EL (cell line): ENCODE data around the gene JARID2.
A peak's percentile ranks its signal among the peaks of the same experiment; 100 is the strongest.

Experiments used
- DNase-seq: peaks from one replicate; pipeline ENCODE4 v3.0.0-alpha.2; 2016

Gene JARID2

DNA sequence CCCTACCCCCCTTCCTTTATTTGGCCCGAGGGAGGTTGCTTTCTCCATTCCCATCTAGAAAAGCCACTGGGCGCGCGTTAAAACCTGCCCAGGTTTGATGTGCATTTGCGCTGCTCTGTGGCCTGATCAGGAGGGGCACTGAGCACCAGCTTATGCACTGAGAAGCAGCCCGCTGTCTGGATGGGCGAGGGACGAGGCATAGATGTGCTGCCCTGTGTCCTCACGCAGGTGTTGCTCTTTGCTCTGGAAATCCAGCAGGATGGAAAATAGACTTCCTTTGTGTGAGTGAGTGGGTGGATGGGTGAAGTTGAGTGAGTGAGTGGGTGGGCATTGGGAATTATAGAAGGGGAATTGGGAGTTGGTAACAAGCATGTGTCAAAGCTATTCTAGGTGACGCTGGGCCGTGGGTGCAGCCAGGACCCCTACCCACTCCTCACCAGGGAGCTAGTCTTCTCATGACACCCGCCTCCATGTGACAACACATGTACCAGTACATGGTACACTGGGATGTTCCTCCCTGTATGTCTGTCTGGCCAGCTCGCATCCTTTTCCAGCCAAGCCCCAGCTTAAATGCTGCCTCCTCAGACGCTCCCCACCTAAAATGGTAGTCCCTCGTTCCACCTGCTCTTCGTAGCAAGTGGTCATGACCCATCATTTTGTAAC is 254.3 kb downstream of the JARID2 start:
- DNase-seq, result no peak

GRCh38 chr6:15500901-15501825 is 255.3 kb downstream of the JARID2 start:
- DNase-seq, result no peak

DNA sequence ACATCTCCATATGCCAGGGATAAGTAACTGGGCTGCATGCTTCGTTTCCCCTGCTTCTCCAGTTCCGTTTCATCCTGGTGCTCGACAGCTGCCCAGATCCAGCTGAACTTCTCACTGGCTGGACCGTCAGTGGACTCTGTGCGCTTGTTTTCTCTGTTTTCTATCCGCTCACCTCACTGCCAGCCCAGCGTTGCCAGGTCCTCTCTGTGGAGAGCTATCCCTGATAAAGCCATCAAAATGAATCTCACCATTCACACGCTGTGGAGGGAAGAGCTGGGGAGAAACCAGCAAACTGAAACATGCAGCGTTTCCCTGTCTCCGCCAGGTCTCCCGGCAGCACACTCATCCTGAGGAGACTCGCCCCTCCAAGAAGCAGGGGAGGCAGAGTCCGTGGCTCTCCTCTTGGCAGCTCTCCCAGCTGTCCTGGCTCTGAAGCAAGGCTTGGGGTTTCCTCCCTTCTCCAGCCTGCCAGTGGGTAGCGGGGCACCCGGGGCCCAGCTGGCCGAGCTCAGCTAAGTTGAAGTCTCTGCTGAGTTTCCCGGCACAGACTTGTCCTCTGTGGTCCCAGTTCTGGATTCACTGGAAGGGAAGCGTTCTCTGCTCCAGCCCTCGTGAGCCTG is 256.1 kb downstream of the JARID2 start:
- peak; percentile 43 for DNase-seq

DNA sequence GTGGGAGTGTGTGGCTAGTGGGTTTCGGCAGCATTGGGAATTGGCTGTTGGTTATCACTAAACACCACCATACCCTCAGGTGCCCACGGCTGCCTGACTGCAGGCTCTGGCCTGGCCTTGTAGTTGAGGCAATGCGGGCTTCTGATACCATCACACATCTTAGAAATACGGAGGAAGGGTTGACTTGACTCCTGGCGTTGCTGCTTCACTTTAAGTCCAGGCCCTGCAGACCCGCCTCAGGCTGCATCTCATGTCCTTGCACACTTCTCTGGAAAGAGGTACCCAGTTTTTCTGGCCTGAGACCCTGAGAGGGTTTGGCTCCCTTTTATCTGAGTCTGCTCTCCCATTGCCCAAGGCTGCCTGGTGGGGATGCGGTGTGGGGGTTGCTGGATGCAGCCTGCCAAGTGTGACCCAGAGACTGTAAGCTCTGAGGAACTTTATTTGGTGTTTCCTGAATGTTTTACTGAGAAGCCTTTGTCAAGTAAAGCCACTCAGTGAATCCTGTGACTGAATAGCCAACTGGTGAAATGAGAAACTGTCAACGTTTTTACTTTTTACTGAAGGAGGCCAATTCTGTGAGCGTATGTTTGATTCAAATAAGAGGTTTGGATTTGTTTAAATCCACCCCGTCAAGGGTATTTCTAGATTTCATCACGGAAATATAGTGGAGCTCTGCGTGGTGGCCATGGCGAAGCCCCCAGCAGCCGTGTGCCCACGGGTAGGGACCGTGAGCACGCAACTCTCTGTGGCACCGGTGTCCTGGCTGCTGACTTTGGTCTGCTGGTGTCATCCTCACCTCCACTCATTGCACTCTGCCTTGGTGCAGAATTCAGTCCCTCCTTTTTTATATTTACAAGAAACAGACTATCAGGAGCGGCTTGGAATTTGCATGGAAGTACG is 256.8 kb downstream of the JARID2 start:
- no peak for DNase-seq

DNA sequence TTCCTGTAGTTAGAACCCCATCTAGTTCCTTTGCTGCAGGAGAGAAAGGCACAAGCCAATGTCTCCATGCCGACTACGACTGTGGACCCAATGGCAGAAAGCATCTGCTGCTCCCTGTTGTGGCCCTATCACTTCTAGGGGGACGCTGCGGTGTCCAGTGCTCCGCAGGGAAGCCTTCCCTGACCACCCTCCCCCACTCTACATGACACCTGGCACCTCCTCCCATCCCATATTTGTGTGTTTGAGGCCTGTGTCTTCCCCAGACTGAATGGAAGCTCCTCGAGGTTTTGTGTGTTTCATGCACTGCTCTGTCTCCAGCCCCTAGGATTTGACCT is 257.4 kb downstream of the JARID2 start:
- DNase-seq, result no peak

DNA sequence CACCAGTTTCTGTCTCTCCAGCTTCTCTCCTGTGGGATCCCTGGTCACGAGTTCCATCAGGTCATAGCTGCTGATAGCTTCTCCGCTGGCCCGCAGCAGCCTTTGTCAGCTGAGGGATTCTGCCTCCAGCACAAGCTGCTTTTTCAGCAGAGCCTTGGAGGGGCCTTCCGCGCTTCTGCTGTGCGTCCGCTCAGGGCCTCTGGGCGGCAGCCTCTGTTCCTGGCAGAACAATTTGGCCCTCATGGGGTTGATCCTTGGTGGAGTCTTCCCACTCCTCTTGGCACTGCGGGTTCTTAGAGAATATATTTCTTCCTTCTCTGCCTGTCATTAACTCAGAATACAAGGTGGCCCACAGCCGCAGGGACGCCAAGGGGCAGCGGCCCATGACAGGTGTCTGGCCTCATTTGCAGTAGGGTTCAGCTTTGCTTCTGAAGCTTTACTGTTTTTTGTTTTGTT is 258.2 kb downstream of the JARID2 start:
- no peak for DNase-seq

GRCh38 chr6:15504581-15505350 is 258.9 kb downstream of the JARID2 start:
- DNase-seq, result peak; percentile 98

GRCh38 chr6:15505463-15505918 is 259.6 kb downstream of the JARID2 start:
- no peak for DNase-seq

GRCh38 chr6:15506066-15506465 is 260.2 kb downstream of the JARID2 start:
- DNase-seq, result no peak

DNA sequence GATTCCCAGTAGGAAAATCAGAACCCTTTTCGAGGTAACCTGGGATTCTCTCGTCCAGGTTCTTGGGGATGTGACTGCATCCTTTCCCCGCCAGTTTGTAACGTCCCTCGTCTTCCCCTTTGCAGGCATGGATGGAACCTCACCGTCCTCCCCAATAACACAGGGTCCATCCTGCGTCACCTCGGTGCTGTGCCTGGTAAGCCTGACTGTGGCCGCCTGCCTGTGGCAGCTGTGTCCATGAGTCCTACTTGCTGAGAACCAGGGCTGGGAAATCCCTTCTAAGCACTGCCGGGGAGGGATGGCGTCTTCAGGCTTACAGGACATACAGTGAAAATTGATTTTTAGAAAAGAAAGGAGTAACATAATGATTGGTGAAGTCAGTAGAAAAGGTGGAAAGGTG is 261.4 kb downstream of the JARID2 start:
- DNase-seq, result no peak

DNA sequence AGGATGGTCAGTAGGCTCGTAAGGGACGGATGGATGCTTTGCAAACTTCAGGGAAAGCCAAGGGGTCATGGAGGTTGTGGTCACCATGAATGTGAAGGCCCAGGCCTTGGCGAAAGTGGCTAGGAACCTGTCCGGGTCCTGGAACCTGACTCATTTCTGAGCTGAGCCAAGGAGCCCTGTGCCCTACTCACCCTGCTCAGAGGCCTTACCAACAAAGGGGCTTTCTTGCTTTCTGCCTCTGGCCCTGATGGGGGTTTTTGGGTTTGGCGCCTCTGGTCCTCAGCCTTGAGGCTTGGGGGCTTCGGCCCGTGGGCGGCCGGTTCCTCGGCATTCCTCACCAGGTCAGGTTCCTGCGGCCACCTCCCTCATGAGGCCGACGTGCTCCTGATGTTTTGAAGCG is 261.9 kb downstream of the JARID2 start:
- DNase-seq, result no peak

DNA sequence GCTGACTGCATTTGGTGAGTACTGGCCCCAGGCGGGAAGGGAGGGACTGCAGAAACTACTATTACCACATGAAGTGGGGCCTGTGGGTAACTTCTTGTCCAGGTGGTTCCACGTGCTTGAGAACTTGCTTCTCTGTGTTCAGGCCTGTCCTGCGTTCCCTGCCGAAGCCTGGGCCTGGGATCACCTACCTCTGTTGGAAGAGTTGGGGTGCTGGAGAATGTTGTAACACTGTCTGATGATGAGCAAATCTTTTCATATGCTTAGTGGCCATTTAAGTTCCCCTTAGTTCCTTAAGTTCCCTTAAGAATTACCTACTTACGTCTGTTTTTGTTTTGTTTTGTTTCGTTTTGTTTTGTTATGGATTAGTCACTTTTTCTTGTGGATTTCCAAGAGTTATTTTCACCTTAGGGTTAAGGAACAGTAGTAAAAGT is 262.6 kb downstream of the JARID2 start:
- DNase-seq, result no peak

DNA sequence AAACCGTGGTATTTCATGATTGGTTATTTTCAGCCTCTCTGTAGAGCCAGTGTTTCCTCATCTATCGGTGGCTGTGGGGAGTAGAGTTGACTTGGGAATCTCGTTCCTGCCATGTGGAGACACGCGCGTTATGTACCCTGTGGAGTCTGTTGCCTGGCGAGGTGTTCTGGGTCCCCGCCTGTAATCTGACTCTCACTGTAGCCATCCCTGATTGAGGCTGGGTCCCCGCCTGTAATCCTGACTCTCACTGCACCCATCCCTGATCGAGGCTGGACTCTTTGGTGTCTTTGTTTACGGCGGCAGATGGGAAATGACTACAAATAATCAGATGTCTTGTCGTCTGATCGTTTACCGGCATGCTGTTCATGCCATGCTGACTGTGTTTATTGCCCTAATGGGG is 263.1 kb downstream of the JARID2 start:
- DNase-seq, result no peak

GRCh38 chr6:15509335-15509933 is 263.6 kb downstream of the JARID2 start:
- no peak for DNase-seq

DNA sequence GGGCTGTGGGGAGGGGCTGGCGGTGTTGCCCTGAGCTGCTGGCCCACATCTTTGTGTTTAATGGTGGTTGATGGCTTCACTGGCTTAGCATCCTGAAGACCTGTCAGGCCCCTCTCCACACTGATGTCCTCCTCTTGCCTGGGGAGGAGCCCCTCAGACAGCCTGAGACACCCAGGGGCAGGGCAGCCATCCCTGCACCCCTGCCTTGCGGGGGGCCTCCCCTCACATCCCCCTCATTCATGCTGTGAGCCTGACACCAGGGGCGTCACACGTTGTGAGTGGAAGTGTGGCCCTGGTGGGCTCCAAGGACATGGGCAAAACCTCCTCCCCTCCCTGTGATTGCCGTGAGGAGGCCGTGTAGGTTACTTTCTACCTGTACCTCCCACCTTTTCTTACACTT is 264.3 kb downstream of the JARID2 start:
- DNase-seq, result no peak

GRCh38 chr6:15510536-15511247 is 264.8 kb downstream of the JARID2 start:
- DNase-seq, result no peak

- no peak for DNase-seq
These were observed 265.6 kb downstream of the JARID2 start for GRCh38 chr6:15511248-15512125.

DNA sequence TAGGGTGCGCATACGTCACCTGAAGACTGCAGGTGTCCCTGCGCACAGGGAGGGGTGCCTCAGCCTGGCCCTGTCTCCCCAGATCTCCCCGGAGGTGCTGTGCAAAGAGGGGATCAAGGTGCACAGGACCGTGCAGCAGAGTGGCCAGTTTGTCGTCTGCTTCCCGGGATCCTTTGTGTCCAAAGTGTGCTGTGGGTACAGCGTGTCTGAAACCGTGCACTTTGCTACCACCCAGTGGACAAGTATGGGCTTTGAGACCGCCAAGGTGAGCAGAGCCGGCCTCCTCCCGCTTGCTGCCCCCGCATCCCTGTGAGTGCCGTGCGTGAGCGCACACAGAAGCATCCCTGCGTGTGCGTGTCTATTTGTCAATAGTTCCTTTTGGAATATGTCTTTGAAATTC is 266.3 kb downstream of the JARID2 start:
- no peak for DNase-seq

DNA sequence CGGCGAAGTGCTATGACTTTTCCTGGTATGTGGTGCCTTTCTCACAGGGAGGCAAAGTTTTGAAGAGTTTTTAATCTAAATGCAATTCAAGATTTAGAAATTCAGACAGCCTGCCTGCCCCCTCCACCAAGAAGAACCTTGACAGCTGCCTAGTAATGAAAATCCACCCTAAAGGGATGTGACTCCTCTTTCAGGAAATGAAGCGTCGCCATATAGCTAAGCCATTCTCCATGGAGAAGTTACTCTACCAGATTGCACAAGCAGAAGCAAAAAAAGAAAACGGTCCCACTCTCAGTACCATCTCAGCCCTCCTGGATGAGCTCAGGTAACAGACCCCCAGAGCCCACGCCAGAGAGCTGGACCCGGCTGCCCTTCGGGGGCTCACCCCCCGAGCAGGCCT is 266.9 kb downstream of the JARID2 start:
- DNase-seq, result no peak
